Lower leg skin (tissue), 4 donors: ENCODE results near the gene BAD. TPM values are rescaled to one million over a fixed set of nuclear protein-coding genes. Genes with fewer than 3 reads are reported as not detected.

Experiments
- DNase-seq, 2 donors: peaks; one replicate each; pipeline ENCODE4 v3.0.0-alpha.2; 2019; ENCODE audit warnings: low spot score in 2 of 2
- H3K4me3 ChIP-seq: fragments of 200-600 bp; sonication (generic); 2 replicates; pipeline ENCODE4 v1.5.1; 2017; ENCODE audit warnings: mild to moderate bottlenecking, low read depth; ENCODE audit not compliant: poor library complexity, severe bottlenecking
- CTCF ChIP-seq, 3 donors: fragments of 450-650 bp; IDR thresholded peaks; one replicate each; pipeline ENCODE4 v1.5.1; 2016; ENCODE audit warnings: antibody characterized with exemption in 3 of 3, mild to moderate bottlenecking in 3 of 3, moderate library complexity in 2 of 3
- POLR2A ChIP-seq, 2 donors: fragments of 450-650 bp; IDR thresholded peaks; one replicate each; pipeline ENCODE4 v1.6.1; 2016 to 2017; ENCODE audit warnings: antibody characterized with exemption in 2 of 2, mild to moderate bottlenecking in 1 of 2, moderate library complexity in 1 of 2
- WGBS, 2 donors: methylation state at CpG; one replicate each; pipeline ENCODE4 v1.1.5; 2018; 5-methylcytosine and 5-hydroxymethylcytosine counted together
- intact Hi-C: fragments of 100-400 bp; cut with DNase I; formaldehyde crosslinking; loops from one replicate; pipeline ENCODE4 v1.15.0; 2023; ENCODE audit warnings: low total_unique reads
- total RNA-seq, 4 donors: library from RNA; depleted of rRNA; stranded (reverse); fragments of >200 nt; gene quantifications; one replicate each; pipeline ENCODE4 v1.1.0, GENCODE V29; 2016

Gene BAD
- total RNA-seq, 4 donors from 2014 or later: 65.9 to 99.7 (median 89.4) TPM

GRCh38 chr11:64253043-64253442, 31.4 kb downstream of the BAD start:
- no peak overlapping the region for H3K4me3 ChIP-seq
- no peak for DNase-seq
- 60 to 68% methylated on average over 8 of the region's 8 CpGs for WGBS, 2 donors
- TF ChIP-seq CTCF (IDR thresholded peaks at IDR 0.05) (no peak), POLR2A (IDR thresholded peaks at IDR 0.05) (no peak)
- intact Hi-C loops: no loop called here

- TF ChIP-seq CTCF (IDR thresholded peaks at IDR 0.05) (no peak), POLR2A (IDR thresholded peaks at IDR 0.05) (no peak)
- intact Hi-C loops: no loop called here
- 4 to 6% methylated on average over 23 of the region's 23 CpGs for WGBS, 2 donors
- H3K4me3 ChIP-seq: peak overlapping the region; percentile 55
- peak in 1 of 2 donors; percentile 92 for DNase-seq
These were observed 32.2 kb downstream of the BAD start for GRCh38 chr11:64252003-64252872.

- DNase-seq: no peak
- peak overlapping the region; percentile 55 for H3K4me3 ChIP-seq
- intact Hi-C loops: no loop called here
- WGBS, 2 donors: 0 to 1% methylated on average over 17 to 18 of the region's 18 CpGs
- TF ChIP-seq CTCF (IDR thresholded peaks at IDR 0.05) (no peak), POLR2A (IDR thresholded peaks at IDR 0.05) (no peak)
These were observed 32.8 kb downstream of the BAD start for GRCh38 chr11:64251753-64252002.

GRCh38 chr11:64251016-64251752, 33.3 kb downstream of the BAD start, which contains the start of gene PLCB3:
Gene PLCB3 (plus strand): TSS chr11:64251530. CDS start chr11:64251650, 120 bp downstream.
- TF ChIP-seq POLR2A (IDR thresholded peaks at IDR 0.05) (no peak), CTCF (IDR thresholded peaks at IDR 0.05) (peak in 1 of 3 donors; percentile 28)
- 0 to 1% methylated on average over 20 to 57 of the region's 75 CpGs for WGBS, 2 donors
- intact Hi-C loops: no loop called here
- H3K4me3 ChIP-seq: peak within 1 kb of the TSS; percentile 55
- DNase-seq: no peak

GRCh38 chr11:64250415-64251015, 34.0 kb downstream of the BAD start:
- TF ChIP-seq CTCF (IDR thresholded peaks at IDR 0.05) (no peak), POLR2A (IDR thresholded peaks at IDR 0.05) (no peak)
- intact Hi-C loops: no loop called here
- 19% methylated on average over 11 to 12 of the region's 13 CpGs for WGBS, 2 donors
- H3K4me3 ChIP-seq: no peak overlapping the region
- no peak for DNase-seq
